ENCODE measurements around the gene CDH8. TPM values are rescaled to one million over a fixed set of nuclear protein-coding genes. Genes with fewer than 3 reads are reported as not detected.

The CDH8 gene
- total RNA-seq, 1 donor from 2014 or later, result 0.78 TPM

- no peak overlapping the region for H3K4me3 ChIP-seq
- H3K27ac ChIP-seq, result no peak overlapping the region
- intact Hi-C loops (cut with DNase I), result no loop called here
- H3K27me3 ChIP-seq, result no peaks in the 10 kb centered on the region
- no peak for ATAC-seq
- DNase-seq, result no peak
- H3K36me3 ChIP-seq, result no peaks in the 10 kb centered on the region
- no peak for TF ChIP-seq CTCF (IDR thresholded peaks at IDR 0.05)
- no peaks in the 10 kb centered on the region for H3K9me3 ChIP-seq
- no peaks in the 10 kb centered on the region for H3K4me1 ChIP-seq
These were observed 15.7 kb upstream of the CDH8 start for GRCh38 chr16:62051942-62052341.

- Histone ChIP-seq H3K27ac (no peak overlapping the region), H3K36me3 (no peaks in the 10 kb centered on the region), H3K4me1 (no peaks in the 10 kb centered on the region), H3K4me3 (no peak overlapping the region), H3K27me3 (no peaks in the 10 kb centered on the region), H3K9me3 (no peaks in the 10 kb centered on the region)
- no peak for ATAC-seq
- no peak for TF ChIP-seq CTCF (IDR thresholded peaks at IDR 0.05)
- DNase-seq, result no peak
- intact Hi-C loops (cut with DNase I), result no loop called here
These were observed 14.6 kb upstream of the CDH8 start for GRCh38 chr16:62050793-62051192.

- intact Hi-C loops (cut with DNase I), result no loop called here
- ATAC-seq, result no peak
- Histone ChIP-seq H3K4me1 (no peaks in the 10 kb centered on the region), H3K4me3 (no peak overlapping the region), H3K36me3 (no peaks in the 10 kb centered on the region), H3K9me3 (no peaks in the 10 kb centered on the region), H3K27me3 (no peaks in the 10 kb centered on the region), H3K27ac (no peak overlapping the region)
- TF ChIP-seq CTCF (IDR thresholded peaks at IDR 0.05), result no peak
- no peak for DNase-seq
These were observed 10.6 kb upstream of the CDH8 start for GRCh38 chr16:62046801-62047200.

- Histone ChIP-seq H3K9me3 (no peaks in the 10 kb centered on the region), H3K4me3 (no peak overlapping the region), H3K27ac (no peak overlapping the region), H3K4me1 (no peaks in the 10 kb centered on the region), H3K27me3 (peaks cover 8% of the 10 kb centered on the region), H3K36me3 (no peaks in the 10 kb centered on the region)
- intact Hi-C loops (cut with DNase I), result no loop called here
- peak; percentile 70 for ATAC-seq
- DNase-seq, result no peak
- peak; percentile 38 for TF ChIP-seq CTCF (IDR thresholded peaks at IDR 0.05)
These were observed 5.2 kb upstream of the CDH8 start for GRCh38 chr16:62041401-62041800.

GRCh38 chr16:62038646-62039045 lies 2.4 kb upstream of the CDH8 start:
- TF ChIP-seq CTCF (IDR thresholded peaks at IDR 0.05), result no peak
- intact Hi-C loops (cut with DNase I), result no loop called here
- Histone ChIP-seq H3K4me1 (no peaks in the 10 kb centered on the region), H3K36me3 (no peaks in the 10 kb centered on the region), H3K27me3 (peaks cover 28% of the 10 kb centered on the region), H3K9me3 (no peaks in the 10 kb centered on the region), H3K27ac (no peak overlapping the region), H3K4me3 (no peak overlapping the region)
- no peak for DNase-seq
- no peak for ATAC-seq

- intact Hi-C loops (cut with DNase I), result no loop called here
- no peak overlapping the region for H3K4me3 ChIP-seq
- no peak for DNase-seq
- H3K36me3 ChIP-seq, result no peaks in the 10 kb centered on the region
- no peaks in the 10 kb centered on the region for H3K4me1 ChIP-seq
- H3K27me3 ChIP-seq, result peaks cover 28% of the 10 kb centered on the region
- no peaks in the 10 kb centered on the region for H3K9me3 ChIP-seq
- no peak overlapping the region for H3K27ac ChIP-seq
- TF ChIP-seq CTCF (IDR thresholded peaks at IDR 0.05), result no peak
- no peak for ATAC-seq
These were observed 2.0 kb upstream of the CDH8 start for GRCh38 chr16:62038225-62038624.
